MM.1S (cell line): Measurements from ENCODE around the gene SSBP3.

Experiments
- DNase-seq: peaks from one replicate; pipeline ENCODE4 v3.0.0-alpha.2; 2015
- H2AFZ ChIP-seq: fragments of 300-600 bp; sonication (generic); 2 replicates; pipeline ENCODE4 v1.6.0; 2016; ENCODE audit warnings: antibody characterized with exemption, low read length
- H3F3A ChIP-seq: fragments of 300-600 bp; sonication (generic); 2 replicates; pipeline ENCODE4 v1.6.1; 2016; ENCODE audit warnings: mild to moderate bottlenecking, antibody characterized with exemption, low read length, moderate library complexity, mixed read lengths; ENCODE audit not compliant: insufficient read depth
- H3K27ac ChIP-seq: fragments of 300-600 bp; sonication (generic); 2 replicates; pipeline ENCODE4 v1.5.1; 2016; ENCODE audit warnings: mild to moderate bottlenecking, low read length
- H3K27me3 ChIP-seq: fragments of 300-600 bp; sonication (generic); replicated peaks from 2 replicates; pipeline ENCODE4 v1.6.0; 2016; ENCODE audit warnings: low read length; ENCODE audit not compliant: insufficient read depth
- H3K36me3 ChIP-seq: fragments of 300-600 bp; sonication (generic); replicated peaks from 2 replicates; pipeline ENCODE4 v1.6.1; 2016; ENCODE audit warnings: mild to moderate bottlenecking, low read length, mixed read lengths; ENCODE audit not compliant: insufficient read depth
- H3K4me1 ChIP-seq: fragments of 300-600 bp; sonication (generic); 2 replicates; pipeline ENCODE4 v1.6.1; 2016; ENCODE audit warnings: low read length, mixed read lengths
- H3K4me2 ChIP-seq: fragments of 300-600 bp; sonication (generic); 2 replicates; pipeline ENCODE4 v1.6.0; 2016; ENCODE audit warnings: low read depth, low read length
- H3K4me3 ChIP-seq: fragments of 300-600 bp; sonication (generic); 2 replicates; pipeline ENCODE4 v1.5.1; 2016; ENCODE audit warnings: low read length, mixed read lengths
- H3K79me2 ChIP-seq: fragments of 300-600 bp; sonication (generic); 2 replicates; pipeline ENCODE4 v1.6.1; 2016; ENCODE audit warnings: mixed run types, low read length, mixed read lengths
- H3K9ac ChIP-seq: fragments of 300-600 bp; sonication (generic); 2 replicates; pipeline ENCODE4 v1.6.1; 2016; ENCODE audit warnings: low read length, mixed read lengths
- H3K9me2 ChIP-seq: fragments of 300-600 bp; sonication (generic); replicated peaks from 2 replicates; pipeline ENCODE4 v1.6.1; 2016; ENCODE audit warnings: mild to moderate bottlenecking, low read length, mixed read lengths; ENCODE audit not compliant: insufficient read depth
- H3K9me3 ChIP-seq: fragments of 300-600 bp; sonication (generic); replicated peaks from 2 replicates; pipeline ENCODE4 v1.6.1; 2016; ENCODE audit warnings: mild to moderate bottlenecking, low read length, mixed read lengths; ENCODE audit not compliant: insufficient read depth
- H4K20me1 ChIP-seq: fragments of 300-600 bp; sonication (generic); 2 replicates; pipeline ENCODE4 v1.6.1; 2016; ENCODE audit warnings: mild to moderate bottlenecking, low read length, moderate library complexity, mixed read lengths; ENCODE audit not compliant: insufficient read depth
- CTCF ChIP-seq: fragments of 300-600 bp; sonication (generic); IDR thresholded peaks from 2 replicates; pipeline ENCODE4 v1.5.1; 2016; ENCODE audit warnings: antibody characterized with exemption, low read length, mixed read lengths
- EZH2 ChIP-seq: fragments of 300-600 bp; sonication (generic); optimal IDR thresholded peaks from 2 replicates; pipeline ENCODE3; 2017; ENCODE audit warnings: low read depth, mild to moderate bottlenecking, antibody characterized with exemption, low read length, mixed read lengths
- EZH2phosphoT487 ChIP-seq: fragments of 300-600 bp; sonication (generic); IDR thresholded peaks from 2 replicates; pipeline ENCODE4 v1.6.1; 2018; ENCODE audit warnings: antibody characterized with exemption, low read length

SSBP3 gene

GRCh38 chr1:54260810-54261209 is 145.4 kb downstream of the SSBP3 start:
- no peak for TF ChIP-seq CTCF
- no peak for TF ChIP-seq EZH2
- no peak for TF ChIP-seq EZH2phosphoT487
- H3K4me1 ChIP-seq: no peaks in the 10 kb centered on the region
- H3F3A ChIP-seq: no peaks in the 10 kb centered on the region
- no peak for DNase-seq
- no peak overlapping the region for H3K4me2 ChIP-seq
- H3K4me3 ChIP-seq: no peak overlapping the region
- H3K9ac ChIP-seq: no peak overlapping the region
- H3K9me3 ChIP-seq: no peaks in the 10 kb centered on the region
- H3K9me2 ChIP-seq: no peaks in the 10 kb centered on the region
- H3K27me3 ChIP-seq: no peaks in the 10 kb centered on the region
- H3K27ac ChIP-seq: no peak overlapping the region
- H3K36me3 ChIP-seq: no peaks in the 10 kb centered on the region
- no peaks in the 10 kb centered on the region for H4K20me1 ChIP-seq
- no peaks in the 10 kb centered on the region for H3K79me2 ChIP-seq
- H2AFZ ChIP-seq: no peak overlapping the region

GRCh38 chr1:54259546-54260140 is 146.6 kb downstream of the SSBP3 start:
- TF ChIP-seq EZH2phosphoT487 (no peak), CTCF (no peak), EZH2 (no peak)
- Histone ChIP-seq H3K36me3 (no peaks in the 10 kb centered on the region), H3K9ac (no peak overlapping the region)

GRCh38 chr1:54257876-54258275 is 148.3 kb downstream of the SSBP3 start:
- Histone ChIP-seq H3K4me3 (no peak overlapping the region), H3K9me3 (no peaks in the 10 kb centered on the region), H4K20me1 (no peaks in the 10 kb centered on the region), H2AFZ (no peak overlapping the region), H3K4me1 (no peaks in the 10 kb centered on the region), H3K4me2 (no peak overlapping the region), H3K27me3 (no peaks in the 10 kb centered on the region), H3F3A (no peaks in the 10 kb centered on the region), H3K36me3 (no peaks in the 10 kb centered on the region), H3K9ac (no peak overlapping the region), H3K79me2 (no peaks in the 10 kb centered on the region), H3K27ac (no peak overlapping the region), H3K9me2 (no peaks in the 10 kb centered on the region)
- TF ChIP-seq EZH2phosphoT487: no peak
- no peak for DNase-seq

More at GRCh38 chr1:54259546-54260140, 146.6 kb downstream of the SSBP3 start:
- Histone ChIP-seq H2AFZ (no peak overlapping the region), H3K27me3 (no peaks in the 10 kb centered on the region), H3K4me1 (no peaks in the 10 kb centered on the region), H3F3A (no peaks in the 10 kb centered on the region), H3K9me2 (no peaks in the 10 kb centered on the region), H3K4me3 (no peak overlapping the region), H3K4me2 (no peak overlapping the region), H3K9me3 (no peaks in the 10 kb centered on the region), H3K27ac (no peak overlapping the region), H3K79me2 (no peaks in the 10 kb centered on the region), H4K20me1 (no peaks in the 10 kb centered on the region)
- DNase-seq: no peak

DNA sequence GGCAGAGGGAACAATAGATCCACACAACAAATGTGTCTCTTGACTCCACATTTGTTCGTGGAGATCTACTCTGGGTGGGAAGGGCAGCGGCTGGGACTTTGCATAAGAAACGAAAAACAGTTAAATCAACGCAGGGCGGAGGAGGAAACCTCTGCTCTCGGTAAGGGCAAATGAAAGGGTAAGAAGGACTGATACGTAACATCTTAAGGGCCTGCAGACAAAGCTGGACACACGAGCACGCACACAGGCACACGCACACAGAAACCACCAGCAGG is 148.9 kb downstream of the SSBP3 start:
- Histone ChIP-seq H2AFZ (no peak overlapping the region), H4K20me1 (no peaks in the 10 kb centered on the region), H3K4me1 (no peaks in the 10 kb centered on the region), H3F3A (no peaks in the 10 kb centered on the region), H3K4me2 (no peak overlapping the region), H3K36me3 (no peaks in the 10 kb centered on the region), H3K9me2 (no peaks in the 10 kb centered on the region), H3K4me3 (no peak overlapping the region), H3K27ac (no peak overlapping the region), H3K27me3 (no peaks in the 10 kb centered on the region), H3K9me3 (no peaks in the 10 kb centered on the region), H3K9ac (no peak overlapping the region), H3K79me2 (no peaks in the 10 kb centered on the region)
- no peak for DNase-seq
- no peak for TF ChIP-seq EZH2phosphoT487
- no peak for TF ChIP-seq CTCF
- TF ChIP-seq EZH2: no peak
